GM15510 (cell line): ENCODE data around the gene REC8.

Experiments
- POLR2A ChIP-seq: IDR thresholded peaks from 3 replicates; pipeline ENCODE4 v1.6.1; 2011; ENCODE audit warnings: borderline replicate concordance; ENCODE audit not compliant: insufficient read length; ENCODE audit errors: extremely low read depth

Gene REC8

GRCh38 chr14:24171422-24172260 is at the start of gene REC8:
Gene REC8 (plus strand): TSS chr14:24172080. CDS start chr14:24172553, 473 bp downstream.
- TF ChIP-seq POLR2A: peak; percentile 54

- TF ChIP-seq POLR2A: no peak
Measured at GRCh38 chr14:24122416-24122815, 49.5 kb upstream of the REC8 start.

GRCh38 chr14:24122898-24123297 is 49.0 kb upstream of the REC8 start:
- no peak for TF ChIP-seq POLR2A

- TF ChIP-seq POLR2A: no peak
Measured at GRCh38 chr14:24123424-24124417, 48.2 kb upstream of the REC8 start.

- TF ChIP-seq POLR2A: no peak
Measured at GRCh38 chr14:24126939-24127338, 44.9 kb upstream of the REC8 start.

GRCh38 chr14:24127673-24128072 is 44.2 kb upstream of the REC8 start:
- TF ChIP-seq POLR2A: no peak

- no peak for TF ChIP-seq POLR2A
Measured at GRCh38 chr14:24129410-24129998, 42.4 kb upstream of the REC8 start.

- no peak for TF ChIP-seq POLR2A
Measured at GRCh38 chr14:24130380-24130716, 41.5 kb upstream of the REC8 start, which contains the start of gene FITM1. Gene FITM1 (plus strand): TSS chr14:24130659. CDS start chr14:24131564, 905 bp downstream.

GRCh38 chr14:24130717-24131548 is 40.9 kb upstream of the REC8 start:
- TF ChIP-seq POLR2A: no peak

GRCh38 chr14:24131549-24131966 is 40.3 kb upstream of the REC8 start:
- no peak for TF ChIP-seq POLR2A

- no peak for TF ChIP-seq POLR2A
Measured at GRCh38 chr14:24132061-24132685, 39.7 kb upstream of the REC8 start.

- TF ChIP-seq POLR2A: no peak
Measured at GRCh38 chr14:24132976-24133375, 38.9 kb upstream of the REC8 start.

GRCh38 chr14:24133735-24134134 is 38.1 kb upstream of the REC8 start:
- no peak for TF ChIP-seq POLR2A

- TF ChIP-seq POLR2A: no peak
Measured at GRCh38 chr14:24135584-24135833, 36.4 kb upstream of the REC8 start.
